SIG-M5 (cell line): Measurements from ENCODE around the gene CIAO3.
"Not testable (repeated sequence)": the region's sequence is repeated elsewhere in the genome, so short reads cannot be mapped to it uniquely, and the experiment has no call there.

Experiments
- DNase-seq: peaks from one replicate; lab custom pipeline; 2025; lab: John Stamatoyannopoulos, UW

The CIAO3 gene

GRCh38 chr16:722835-723633, 17.8 kb downstream of the CIAO3 start:
- DNase-seq, result no peak

GRCh38 chr16:721765-722540, 18.8 kb downstream of the CIAO3 start:
- no peak for DNase-seq

- DNase-seq, result no peak
Observed at GRCh38 chr16:720990-721764, 19.6 kb downstream of the CIAO3 start, which contains the start of gene ANTKMT. Gene ANTKMT (plus strand): TSS chr16:721146. CDS start chr16:721275, 129 bp downstream.

- no peak for DNase-seq
Observed at GRCh38 chr16:720447-720989, 20.3 kb downstream of the CIAO3 start.

GRCh38 chr16:719815-720446, 20.9 kb downstream of the CIAO3 start:
- no peak for DNase-seq

GRCh38 chr16:718922-719321, 21.9 kb downstream of the CIAO3 start:
- no peak for DNase-seq

- no peak for DNase-seq
Observed at GRCh38 chr16:718389-718788, 22.4 kb downstream of the CIAO3 start.

GRCh38 chr16:717450-718245, 23.1 kb downstream of the CIAO3 start:
- DNase-seq, result no peak

- DNase-seq, result no peak
Observed at GRCh38 chr16:716768-717325, 23.9 kb downstream of the CIAO3 start.

- no peak for DNase-seq
Observed at GRCh38 chr16:716200-716568, 24.6 kb downstream of the CIAO3 start.

- no peak for DNase-seq
Observed at GRCh38 chr16:715477-716199, 25.2 kb downstream of the CIAO3 start.

GRCh38 chr16:714558-715476, 26.0 kb downstream of the CIAO3 start, which contains the start of gene METRN:
Gene METRN (plus strand): TSS chr16:715118. CDS start chr16:715290, 172 bp downstream.
- DNase-seq, result no peak

- DNase-seq, result no peak
Observed at GRCh38 chr16:714079-714478, 26.7 kb downstream of the CIAO3 start.

GRCh38 chr16:712740-713250, 28.0 kb downstream of the CIAO3 start:
- not testable (repeated sequence) for DNase-seq

- no peak for DNase-seq
Observed at GRCh38 chr16:711548-712320, 29.1 kb downstream of the CIAO3 start.

GRCh38 chr16:711084-711483, 29.7 kb downstream of the CIAO3 start:
- DNase-seq, result no peak

- no peak for DNase-seq
Observed at GRCh38 chr16:710500-711075, 30.2 kb downstream of the CIAO3 start.
